ENCODE results near the gene C19orf38.
A peak's percentile ranks its signal among the peaks of the same experiment; 100 is the strongest.

The C19orf38 gene

DNA sequence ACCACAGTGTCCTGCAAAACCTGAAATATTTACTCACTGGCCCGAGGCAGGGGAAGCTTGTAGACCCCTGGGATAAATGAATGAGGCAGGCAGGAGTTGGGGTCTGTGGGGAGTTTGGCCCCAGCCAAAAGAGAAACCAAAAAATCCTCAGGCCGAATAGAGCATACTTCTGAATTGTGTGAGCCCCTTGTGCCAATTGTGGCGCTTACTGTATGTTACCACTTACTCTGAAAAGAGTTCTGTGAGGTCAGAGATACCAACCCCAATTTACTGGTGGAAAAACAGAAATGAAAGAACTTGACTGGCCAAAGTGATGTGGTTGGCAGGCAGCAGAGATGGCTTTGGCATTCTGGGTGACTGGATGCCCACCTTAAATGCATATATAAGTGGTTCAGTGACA is 30.0 kb downstream of the C19orf38 start:
- no peak overlapping the region for H3K4me3 ChIP-seq (replicated peaks in 1 of 2; ENCODE audit: low read depth in 2 of 2, low read length in 2 of 2)
- DNase-seq (ENCODE audit: low read depth in 2 of 2), result no peak

DNA sequence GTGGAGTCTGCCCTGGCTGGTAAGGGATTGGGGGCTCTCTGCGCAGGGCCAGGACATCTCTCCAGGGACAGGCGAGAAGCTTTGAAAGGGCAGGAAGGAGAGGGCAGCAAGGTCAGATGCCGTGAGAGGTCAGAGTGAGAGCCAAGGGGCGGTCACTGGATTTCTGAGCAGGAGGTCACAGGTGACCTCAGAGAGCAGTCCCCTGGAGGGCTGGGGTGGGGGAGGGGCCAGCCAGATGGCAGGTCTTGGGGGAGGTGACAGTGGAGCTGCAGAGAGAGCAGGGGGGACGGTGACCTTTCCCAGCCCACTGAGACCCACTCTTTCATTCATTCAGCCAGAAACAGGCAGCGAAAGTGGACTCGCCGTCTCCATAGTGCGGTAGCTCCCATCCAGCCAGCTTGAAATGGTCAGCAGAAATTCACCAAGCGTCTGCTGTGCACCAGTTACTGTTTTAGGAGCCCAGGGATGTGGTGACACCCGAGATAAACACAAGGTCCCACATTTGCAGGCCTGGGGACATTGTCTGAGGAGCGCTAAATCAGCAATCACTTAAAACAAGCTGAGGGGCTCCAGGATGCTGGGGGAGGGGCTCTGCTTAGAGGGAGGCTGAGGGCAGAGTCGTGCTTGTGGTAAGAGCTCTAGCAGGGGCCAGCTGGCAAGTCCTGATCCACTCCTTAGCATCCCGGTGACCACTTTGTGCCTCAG is 33.3 kb downstream of the C19orf38 start:
- no peak overlapping the region for H3K4me3 ChIP-seq (replicated peaks in 1 of 2; ENCODE audit: low read depth in 2 of 2, low read length in 2 of 2)
- no peak for TF ChIP-seq CTCF (IDR thresholded peaks at IDR 0.05; ENCODE audit: low read depth, low read length)
- DNase-seq (ENCODE audit: low read depth in 2 of 2), result no peak

More for the DNA sequence above, 30.0 kb downstream of the C19orf38 start:
- TF ChIP-seq CTCF (IDR thresholded peaks at IDR 0.05; ENCODE audit: low read depth, low read length), result no peak

DNA sequence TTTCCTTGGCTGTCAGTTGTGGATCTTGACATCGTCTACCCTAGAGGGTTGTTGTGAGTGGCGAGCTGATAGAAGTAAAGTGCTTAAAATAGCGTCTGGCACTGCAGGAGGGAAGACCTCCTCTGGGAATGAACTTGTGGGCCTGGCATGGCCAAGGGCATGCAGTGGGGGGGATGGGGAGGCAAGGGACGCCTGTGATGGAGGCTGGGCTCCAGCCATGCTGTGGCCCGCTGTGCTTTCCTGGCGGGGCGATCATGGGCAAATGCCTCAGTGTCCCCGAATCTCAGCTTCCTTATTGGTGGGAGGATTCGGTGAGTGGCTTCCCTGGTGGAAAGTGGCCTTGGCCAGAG is 33.9 kb downstream of the C19orf38 start:
- H3K4me3 ChIP-seq (replicated peaks in 1 of 2; ENCODE audit: low read depth in 2 of 2, low read length in 2 of 2), result no peak overlapping the region
- TF ChIP-seq CTCF (IDR thresholded peaks at IDR 0.05; ENCODE audit: low read depth, low read length), result no peak
- no peak for DNase-seq (ENCODE audit: low read depth in 2 of 2)

DNA sequence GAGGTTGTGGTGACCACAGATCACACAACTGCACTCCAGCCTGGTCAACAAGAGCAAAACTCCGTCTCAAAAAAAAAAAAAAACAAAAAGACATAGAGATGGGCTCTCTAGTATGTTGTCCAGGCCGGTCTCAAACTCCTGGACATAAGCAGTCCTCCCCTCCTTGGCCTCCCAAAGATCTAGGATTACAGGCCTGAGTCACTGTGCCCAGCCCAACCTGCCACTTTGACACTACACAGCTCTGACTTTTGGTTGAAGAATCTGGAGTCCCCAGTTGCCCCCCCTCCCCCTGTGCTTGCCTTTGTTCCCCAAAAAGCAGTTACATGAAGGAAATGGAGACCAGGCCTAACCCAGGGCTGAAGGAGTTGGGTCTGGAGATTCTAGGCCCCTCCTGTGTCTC is 36.1 kb downstream of the C19orf38 start:
- no peak for TF ChIP-seq CTCF (IDR thresholded peaks at IDR 0.05; ENCODE audit: low read depth, low read length)
- DNase-seq (ENCODE audit: low read depth in 2 of 2), result peak; percentile 67 to 68
- no peak overlapping the region for H3K4me3 ChIP-seq (replicated peaks in 1 of 2; ENCODE audit: low read depth in 2 of 2, low read length in 2 of 2)

DNA sequence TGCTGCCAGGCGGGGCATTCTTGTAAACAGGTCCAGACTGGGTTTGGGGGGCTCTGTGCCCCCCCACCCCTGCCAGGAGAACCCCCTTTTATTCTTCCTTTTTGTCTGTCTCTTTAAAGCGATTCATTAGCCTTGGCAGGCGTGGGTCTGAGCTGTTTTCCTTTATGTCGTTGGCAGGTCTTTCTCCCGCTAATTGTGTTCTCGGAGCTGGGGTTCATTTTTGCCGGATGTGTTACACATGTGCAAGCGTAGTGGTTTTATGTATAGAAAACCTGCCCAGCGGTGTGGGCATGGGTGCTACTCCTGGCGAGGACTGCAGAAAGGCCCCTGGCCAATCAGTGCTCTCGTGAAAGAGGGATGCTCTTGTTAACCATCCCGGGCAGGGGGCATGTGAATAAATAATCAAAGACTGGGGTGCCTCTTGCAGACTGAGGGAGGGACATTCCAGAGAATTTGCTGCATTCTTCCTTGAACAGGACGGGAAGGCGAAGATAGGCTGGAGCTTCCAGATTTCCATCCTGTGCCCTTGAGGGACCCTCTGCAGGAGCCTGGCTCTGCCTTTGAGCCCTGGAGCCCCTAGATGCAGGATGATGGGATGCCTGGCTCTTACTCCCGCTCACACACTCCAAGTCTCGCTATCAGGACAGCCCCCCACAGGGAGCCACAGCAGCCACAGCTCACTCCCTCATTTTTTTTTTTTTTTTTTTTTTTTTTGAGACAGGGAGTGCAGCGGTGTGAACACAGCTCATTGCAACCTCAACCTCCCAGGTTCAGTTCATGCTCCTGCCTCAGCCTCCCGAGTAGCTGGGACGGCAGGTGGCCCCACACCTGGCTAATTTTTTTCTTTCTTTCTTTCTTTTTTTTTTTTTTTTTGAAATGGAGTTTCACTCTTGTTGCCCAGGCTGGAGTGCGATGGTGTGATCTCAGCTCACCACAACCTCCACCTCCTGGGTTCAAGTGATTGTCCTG is 37.3 kb downstream of the C19orf38 start:
- TF ChIP-seq CTCF (IDR thresholded peaks at IDR 0.05; ENCODE audit: low read depth, low read length), result no peak

GRCh38 chr19:10887616-10888367 is 39.6 kb downstream of the C19orf38 start:
- no peak for DNase-seq (ENCODE audit: low read depth in 2 of 2)
- TF ChIP-seq CTCF (IDR thresholded peaks at IDR 0.05; ENCODE audit: low read depth, low read length), result no peak
- no peak overlapping the region for H3K4me3 ChIP-seq (replicated peaks in 1 of 2; ENCODE audit: low read depth in 2 of 2, low read length in 2 of 2)

More for the DNA sequence above, 37.3 kb downstream of the C19orf38 start:
- no peak for DNase-seq (ENCODE audit: low read depth in 2 of 2)
- no peak overlapping the region for H3K4me3 ChIP-seq (replicated peaks in 1 of 2; ENCODE audit: low read depth in 2 of 2, low read length in 2 of 2)
